Measurements from ENCODE around the gene TCF7L1. TPM values are rescaled to one million over a fixed set of nuclear protein-coding genes. Genes with fewer than 3 reads are reported as not detected.
"Not testable (repeated sequence)": the region's sequence is repeated elsewhere in the genome, so short reads cannot be mapped to it uniquely, and the experiment has no call there.

The TCF7L1 gene
- total RNA-seq, 1 experiment from 2014 or later, result 2.8 TPM

GRCh38 chr2:85327160-85327821, 194.1 kb downstream of the TCF7L1 start:
- Histone ChIP-seq H3K4me1 (replicated peaks; ENCODE audit: insufficient read depth) (peaks cover 30% of the 10 kb centered on the region), H3F3A (ENCODE audit: insufficient read depth, low read depth) (peaks cover 8% of the 10 kb centered on the region; the same call in 1 of the 2 replicates), H3K4me3 (peak overlapping the region; percentile 93), H2AFZ (peak overlapping the region; percentile 80), H3K27ac (no peak overlapping the region), H3K4me2 (peak overlapping the region; percentile 96), H3K27me3 (ENCODE audit: insufficient read depth, low read depth) (no peaks in the 10 kb centered on the region), H3K9me2 (ENCODE audit: insufficient read depth) (no peaks in the 10 kb centered on the region), H3K36me3 (ENCODE audit: low read depth) (peaks cover 33% of the 10 kb centered on the region), H3K79me2 (ENCODE audit: low read depth) (peaks cover 59% of the 10 kb centered on the region), H3K9me3 (ENCODE audit: insufficient read depth, low read depth) (no peaks in the 10 kb centered on the region), H4K20me1 (ENCODE audit: insufficient read depth) (peaks cover 30% of the 10 kb centered on the region)
- ChIA-PET POLR2A (ENCODE audit: unreplicated experiment) (interaction anchor here (0.5 to 0.9 kb wide), 10 partner anchors 9 to 1294 kb away, joined by 3 to 43 read pairs (median 6); partner anchors contain the start of genes MAT2A and RETSAT), CTCF (interaction anchor here (0.6 to 1.5 kb wide), 3 partner anchors 28 to 309 kb away, joined by 3 to 4 read pairs (median 3); partner anchors contain the start of gene ELMOD3)
- no TSS peak for BruUV-seq (replicated peaks)
- DNase-seq, result peak in 1 of 2 experiments; percentile 24
- TF ChIP-seq CTCF (conservative IDR thresholded peaks at IDR 0.05) (no peak), EZH2 (IDR thresholded peaks at IDR 0.05; ENCODE audit: low read depth) (no peak)
- intact Hi-C loops (cut with micrococcal nuclease; ENCODE audit: unreplicated experiment), result loop anchor here (5.0 kb wide), 2 partner anchors 85 to 225 kb away; partner anchors contain the start of gene CAPG

GRCh38 chr2:85327822-85328617, 194.8 kb downstream of the TCF7L1 start, which contains the start of gene TGOLN2:
TSS of gene TGOLN2 (minus strand) at chr2:85327989. CDS start at chr2:85327962, 27 bp downstream.
- Histone ChIP-seq H3K36me3 (ENCODE audit: low read depth) (peaks cover 26% of the 10 kb centered on the region), H4K20me1 (ENCODE audit: insufficient read depth) (peaks cover 27% of the 10 kb centered on the region), H3K27me3 (ENCODE audit: insufficient read depth, low read depth) (no peaks in the 10 kb centered on the region), H3K9me3 (ENCODE audit: insufficient read depth, low read depth) (no peaks in the 10 kb centered on the region), H3F3A (ENCODE audit: insufficient read depth, low read depth) (peaks cover 8% of the 10 kb centered on the region; the same call in 1 of the 2 replicates), H3K9me2 (ENCODE audit: insufficient read depth) (no peaks in the 10 kb centered on the region), H3K4me2 (peak within 1 kb of the TSS; percentile 96), H3K4me3 (peak within 1 kb of the TSS; percentile 93), H3K4me1 (replicated peaks; ENCODE audit: insufficient read depth) (peaks cover 30% of the 10 kb centered on the region), H3K27ac (peak within 1 kb of the TSS; percentile 68), H2AFZ (peak within 1 kb of the TSS; percentile 80), H3K79me2 (ENCODE audit: low read depth) (peaks cover 52% of the 10 kb centered on the region)
- ChIA-PET CTCF (interaction anchor here (0.6 to 1.5 kb wide), 3 partner anchors 27 to 310 kb away, joined by 3 to 4 read pairs (median 3); partner anchors contain the start of gene ELMOD3), POLR2A (ENCODE audit: unreplicated experiment) (interaction anchor here (0.5 to 0.9 kb wide), 8 partner anchors 9 to 1294 kb away, joined by 3 to 43 read pairs (median 8); partner anchors contain the start of genes MAT2A and RETSAT)
- BruUV-seq (replicated peaks), result TSS peak; percentile 98
- peak; percentile 75 to 85 for DNase-seq
- no peak; the same call in 1 of the 2 replicates for TF ChIP-seq CTCF (conservative IDR thresholded peaks at IDR 0.05)
- TF ChIP-seq EZH2 (IDR thresholded peaks at IDR 0.05; ENCODE audit: low read depth), result no peak
- intact Hi-C loops (cut with micrococcal nuclease; ENCODE audit: unreplicated experiment), result loop anchor here (2.0 to 5.0 kb wide), 3 partner anchors 27 to 224 kb away; partner anchors contain the start of genes CAPG, ELMOD3 and RETSAT

GRCh38 chr2:85329181-85329651, 196.0 kb downstream of the TCF7L1 start:
- Histone ChIP-seq H3K79me2 (ENCODE audit: low read depth) (peaks cover 40% of the 10 kb centered on the region), H3F3A (ENCODE audit: insufficient read depth, low read depth) (peaks cover 8% of the 10 kb centered on the region; the same call in 1 of the 2 replicates), H3K4me1 (replicated peaks; ENCODE audit: insufficient read depth) (peaks cover 30% of the 10 kb centered on the region), H3K9me3 (ENCODE audit: insufficient read depth, low read depth) (no peaks in the 10 kb centered on the region), H3K4me2 (peak overlapping the region; percentile 96), H3K36me3 (ENCODE audit: low read depth) (peaks cover 14% of the 10 kb centered on the region), H3K27me3 (ENCODE audit: insufficient read depth, low read depth) (no peaks in the 10 kb centered on the region), H2AFZ (no peak overlapping the region), H4K20me1 (ENCODE audit: insufficient read depth) (peaks cover 22% of the 10 kb centered on the region), H3K27ac (no peak overlapping the region), H3K9me2 (ENCODE audit: insufficient read depth) (no peaks in the 10 kb centered on the region), H3K4me3 (peak overlapping the region; percentile 93; the same call in 1 of the 2 replicates)
- CTCF ChIA-PET, result interaction anchor here (1.5 kb wide), 1 partner anchor 26 kb away, joined by 3 read pairs; the partner anchor contains the start of gene ELMOD3
- intact Hi-C loops (cut with micrococcal nuclease; ENCODE audit: unreplicated experiment), result loop anchor here (2.0 to 5.0 kb wide), 3 partner anchors 26 to 223 kb away; partner anchors contain the start of genes CAPG, ELMOD3 and RETSAT
- POLR2A ChIA-PET (ENCODE audit: unreplicated experiment), result interaction anchor here (0.7 kb wide), 1 partner anchor 22 kb away, joined by 3 read pairs; no protein-coding TSS in a partner anchor
- no TSS peak for BruUV-seq (replicated peaks)
- no peak for DNase-seq
- TF ChIP-seq CTCF (conservative IDR thresholded peaks at IDR 0.05), result no peak
- no peak for TF ChIP-seq EZH2 (IDR thresholded peaks at IDR 0.05; ENCODE audit: low read depth)

GRCh38 chr2:85329701-85330100, 196.5 kb downstream of the TCF7L1 start:
- H3K27ac ChIP-seq; H3K4me3 ChIP-seq; H2AFZ ChIP-seq; DNase-seq; BruUV-seq (replicated peaks); H3K4me2 ChIP-seq; POLR2A ChIA-PET (ENCODE audit: unreplicated experiment); H3F3A ChIP-seq (ENCODE audit: insufficient read depth, low read depth); H3K9me2 ChIP-seq (ENCODE audit: insufficient read depth); H3K9me3 ChIP-seq (ENCODE audit: insufficient read depth, low read depth); CTCF ChIA-PET; H3K27me3 ChIP-seq (ENCODE audit: insufficient read depth, low read depth): not testable (repeated sequence)
- H3K79me2 ChIP-seq (ENCODE audit: low read depth), result peaks cover 35% of the 10 kb centered on the region
- H3K4me1 ChIP-seq (replicated peaks; ENCODE audit: insufficient read depth), result peaks cover 27% of the 10 kb centered on the region
- intact Hi-C loops (cut with micrococcal nuclease; ENCODE audit: unreplicated experiment), result loop anchor here (2.0 to 5.0 kb wide), 3 partner anchors 25 to 223 kb away; partner anchors contain the start of genes CAPG, ELMOD3 and RETSAT
- peaks cover 11% of the 10 kb centered on the region for H3K36me3 ChIP-seq (ENCODE audit: low read depth)
- H4K20me1 ChIP-seq (ENCODE audit: insufficient read depth), result peaks cover 17% of the 10 kb centered on the region
